Stomach (tissue), 9 donors: ENCODE data around the gene G3BP2. TPM values are rescaled to one million over a fixed set of nuclear protein-coding genes. Genes with fewer than 3 reads are reported as not detected.

ENCODE experiments used
- DNase-seq, 2 donors: peaks; one replicate each; pipeline versions ENCODE4 v3.0.0 to v3.0.0-alpha.2; 2013 to 2019
- H3K27ac ChIP-seq, 5 donors: fragments of 200-600 bp in 4 of 5; sonication (generic) in 4 of 5; one replicate each; pipeline ENCODE4 v1.5.1; 2013 to 2019; ENCODE audit warnings: mild to moderate bottlenecking in 1 of 5, moderate library complexity in 1 of 5
- H3K27me3 ChIP-seq, 3 donors: fragments of 200-600 bp; sonication (generic); one replicate each; pipeline ENCODE4 v1.5.1; 2017 to 2019; ENCODE audit warnings: mixed run types in 1 of 3
- H3K36me3 ChIP-seq, 4 donors: fragments of 200-600 bp; sonication (generic); 1 replicate in 3 of 4; 2 replicates in 1 of 4; pipeline ENCODE4 v1.5.1; 2016 to 2019
- H3K4me1 ChIP-seq, 4 donors: fragments of 200-600 bp; sonication (generic); one replicate each; pipeline ENCODE4 v1.5.1; 2016 to 2019
- H3K4me3 ChIP-seq, 4 donors: fragments of 200-600 bp; sonication (generic) in 3 of 4; one replicate each; pipeline ENCODE4 v1.5.1; 2016 to 2019; ENCODE audit warnings: mild to moderate bottlenecking in 1 of 4
- H3K9me3 ChIP-seq, 4 donors: fragments of 200-600 bp; sonication (generic); one replicate each; pipeline ENCODE4 v1.5.1; 2016 to 2019
- EP300 ChIP-seq: sonication (generic); formaldehyde crosslinking; IDR thresholded peaks from one replicate; pipeline ENCODE4 v1.6.1; 2017; ENCODE audit warnings: antibody characterized with exemption
- POLR2A ChIP-seq, 4 donors: fragments of 450-650 bp; IDR thresholded peaks; one replicate each; pipeline ENCODE4 v1.6.1; 2016; ENCODE audit warnings: antibody characterized with exemption in 4 of 4, control low read depth in 2 of 4, mild to moderate bottlenecking in 1 of 4, moderate library complexity in 1 of 4
- POLR2AphosphoS5 ChIP-seq, 3 donors: sonication (generic); formaldehyde crosslinking; IDR thresholded peaks; one replicate each; pipeline ENCODE4 v1.6.1; 2016; ENCODE audit warnings: antibody characterized with exemption in 3 of 3
- WGBS, 5 donors: extraction: QIAGEN DNeasy Blood & Tissue Kit in 3 of 5; methylation state at CpG; one replicate each; pipeline versions ENCODE4 v1.1.5 to v1.1.7; 2013 to 2018; 5-methylcytosine and 5-hydroxymethylcytosine counted together
- intact Hi-C: fragments of 100-400 bp; cut with DNase I; formaldehyde crosslinking; loops from one replicate; pipeline ENCODE4 v1.15.1; 2023; ENCODE audit warnings: low total_unique reads
- polyA plus RNA-seq, 3 donors: library from polyadenylated mRNA; stranded (reverse); fragments of 200-250 nt; gene quantifications; one replicate each; pipeline ENCODE4 v1.2.3, GENCODE V29; 2013
- total RNA-seq, 5 donors: library from RNA; depleted of rRNA; stranded (reverse); fragments of >200 nt; gene quantifications; one replicate each; pipeline versions ENCODE4 v1.1.0 to v1.2.3, GENCODE V29; 2014 to 2016
- TF ChIP-seq, protein P1 (sequence below), 7 experiments: fragments of 450-650 bp in 4 of 7; fragments of 200-600 bp in 3 of 7; sonication (generic) in 3 of 7; IDR thresholded peaks; one replicate each; pipeline ENCODE4 v1.5.1; 2016 to 2019; ENCODE audit warnings: antibody characterized with exemption in 7 of 7, control low read depth in 2 of 7, mild to moderate bottlenecking in 1 of 7
- donor health status: healthy with polysubstance abuse.
- donor health status: Bipolar disorder and iron deficiency.
- donor health status: healthy.

Gene G3BP2
- total and polyA plus RNA-seq, 8 donors: 15.2 to 183 (median 36.4) TPM

DNA sequence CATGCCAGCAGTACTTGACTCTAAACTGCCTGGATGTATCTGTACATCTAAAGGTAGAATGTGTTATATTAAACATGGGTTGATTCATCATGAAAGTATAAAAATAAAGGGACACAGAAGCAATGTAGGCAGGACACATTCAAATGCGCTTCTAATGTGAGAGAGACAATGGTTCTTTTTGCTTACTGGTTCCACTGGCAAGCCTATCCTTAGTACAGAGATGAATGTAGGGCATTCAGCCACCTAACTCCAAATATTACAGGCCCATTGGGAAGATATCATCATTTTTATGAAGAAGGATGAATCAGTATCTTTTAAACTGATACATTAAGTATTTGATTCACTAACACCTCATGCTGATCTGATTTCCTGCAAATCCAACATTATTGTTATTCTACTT is 60.9 kb downstream of the G3BP2 start:
- DNase-seq: no peak
- no peaks in the 10 kb centered on the region for H3K9me3 ChIP-seq
- no peaks in the 10 kb centered on the region for H3K4me1 ChIP-seq
- WGBS, 5 donors: 95 to 100% (median 97%) methylated on average over 1 of the region's 1 CpG
- no peak for TF ChIP-seq EP300
- TF ChIP-seq POLR2AphosphoS5 (IDR thresholded peaks at IDR 0.05): no peak
- TF ChIP-seq POLR2A (IDR thresholded peaks at IDR 0.05): no peak
- TF ChIP-seq, protein P1, sequence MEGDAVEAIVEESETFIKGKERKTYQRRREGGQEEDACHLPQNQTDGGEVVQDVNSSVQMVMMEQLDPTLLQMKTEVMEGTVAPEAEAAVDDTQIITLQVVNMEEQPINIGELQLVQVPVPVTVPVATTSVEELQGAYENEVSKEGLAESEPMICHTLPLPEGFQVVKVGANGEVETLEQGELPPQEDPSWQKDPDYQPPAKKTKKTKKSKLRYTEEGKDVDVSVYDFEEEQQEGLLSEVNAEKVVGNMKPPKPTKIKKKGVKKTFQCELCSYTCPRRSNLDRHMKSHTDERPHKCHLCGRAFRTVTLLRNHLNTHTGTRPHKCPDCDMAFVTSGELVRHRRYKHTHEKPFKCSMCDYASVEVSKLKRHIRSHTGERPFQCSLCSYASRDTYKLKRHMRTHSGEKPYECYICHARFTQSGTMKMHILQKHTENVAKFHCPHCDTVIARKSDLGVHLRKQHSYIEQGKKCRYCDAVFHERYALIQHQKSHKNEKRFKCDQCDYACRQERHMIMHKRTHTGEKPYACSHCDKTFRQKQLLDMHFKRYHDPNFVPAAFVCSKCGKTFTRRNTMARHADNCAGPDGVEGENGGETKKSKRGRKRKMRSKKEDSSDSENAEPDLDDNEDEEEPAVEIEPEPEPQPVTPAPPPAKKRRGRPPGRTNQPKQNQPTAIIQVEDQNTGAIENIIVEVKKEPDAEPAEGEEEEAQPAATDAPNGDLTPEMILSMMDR (IDR thresholded peaks at IDR 0.05): no peak
- H3K27me3 ChIP-seq: no peaks in the 10 kb centered on the region
- peaks cover 0 to 4% (median 0%) of the 10 kb centered on the region in 4 donors for H3K36me3 ChIP-seq
- H3K27ac ChIP-seq: no peak overlapping the region
- intact Hi-C loops: no loop called here
- H3K4me3 ChIP-seq: no peak overlapping the region

DNA sequence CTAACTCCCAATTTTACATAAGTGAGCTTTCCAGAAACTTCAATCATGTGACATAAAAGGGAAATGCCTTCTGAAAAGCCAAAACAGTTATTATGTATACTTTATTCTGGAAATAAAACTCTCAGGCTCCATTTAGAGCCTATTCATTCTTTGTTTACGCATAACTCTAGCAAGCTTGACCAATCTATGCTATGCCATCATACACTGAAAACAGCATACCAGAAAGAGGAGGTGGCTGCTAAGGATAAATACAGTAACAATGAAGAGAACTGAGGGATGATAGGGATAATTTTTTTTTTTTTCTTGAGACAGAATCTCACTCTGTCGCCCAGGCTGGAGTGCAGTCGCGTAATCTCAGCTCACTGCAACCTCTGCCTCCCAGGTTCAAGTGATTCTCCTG is 67.3 kb downstream of the G3BP2 start:
- no peak for DNase-seq
- TF ChIP-seq POLR2AphosphoS5 (IDR thresholded peaks at IDR 0.05) (no peak), EP300 (no peak), POLR2A (IDR thresholded peaks at IDR 0.05) (no peak)
- TF ChIP-seq, protein P1 (IDR thresholded peaks at IDR 0.05): no peak
- Histone ChIP-seq H3K27ac (no peak overlapping the region), H3K9me3 (no peaks in the 10 kb centered on the region), H3K36me3 (no peaks in the 10 kb centered on the region), H3K27me3 (no peaks in the 10 kb centered on the region), H3K4me3 (no peak overlapping the region), H3K4me1 (no peaks in the 10 kb centered on the region)
- intact Hi-C loops: no loop called here
- WGBS, 5 donors: 86 to 98% (median 90%) methylated on average over 4 of the region's 4 CpGs

DNA sequence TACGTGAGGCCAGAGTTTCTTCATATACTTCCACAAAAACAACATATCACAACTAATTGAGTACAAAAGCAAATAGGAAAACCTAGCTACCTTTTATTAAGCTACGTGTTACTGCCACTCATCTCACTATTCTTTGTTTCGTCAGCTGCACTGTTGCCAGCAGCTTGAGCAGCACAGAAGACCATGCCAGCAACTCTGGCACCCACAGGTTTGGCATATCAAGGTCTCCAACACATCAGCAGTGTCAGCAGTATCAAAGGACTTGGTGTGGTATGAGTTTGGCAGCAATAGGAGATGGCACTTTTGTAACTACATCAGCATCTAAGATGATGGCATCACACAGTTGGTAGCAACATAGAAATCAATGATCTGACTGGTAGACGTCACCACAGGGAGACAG is 73.6 kb downstream of the G3BP2 start:
- no peak overlapping the region for H3K4me3 ChIP-seq
- TF ChIP-seq, protein P1 (IDR thresholded peaks at IDR 0.05): no peak
- no peak for TF ChIP-seq POLR2AphosphoS5 (IDR thresholded peaks at IDR 0.05)
- no peak for TF ChIP-seq POLR2A (IDR thresholded peaks at IDR 0.05)
- TF ChIP-seq EP300: no peak
- peaks cover 0 to 6% (median 0%) of the 10 kb centered on the region in 4 donors for H3K36me3 ChIP-seq
- DNase-seq: no peak
- no peaks in the 10 kb centered on the region for H3K27me3 ChIP-seq
- no peaks in the 10 kb centered on the region for H3K4me1 ChIP-seq
- H3K9me3 ChIP-seq: no peaks in the 10 kb centered on the region
- WGBS, 5 donors: 89 to 95% (median 92%) methylated on average over 4 of the region's 4 CpGs
- no peak overlapping the region for H3K27ac ChIP-seq
- intact Hi-C loops: no loop called here

DNA sequence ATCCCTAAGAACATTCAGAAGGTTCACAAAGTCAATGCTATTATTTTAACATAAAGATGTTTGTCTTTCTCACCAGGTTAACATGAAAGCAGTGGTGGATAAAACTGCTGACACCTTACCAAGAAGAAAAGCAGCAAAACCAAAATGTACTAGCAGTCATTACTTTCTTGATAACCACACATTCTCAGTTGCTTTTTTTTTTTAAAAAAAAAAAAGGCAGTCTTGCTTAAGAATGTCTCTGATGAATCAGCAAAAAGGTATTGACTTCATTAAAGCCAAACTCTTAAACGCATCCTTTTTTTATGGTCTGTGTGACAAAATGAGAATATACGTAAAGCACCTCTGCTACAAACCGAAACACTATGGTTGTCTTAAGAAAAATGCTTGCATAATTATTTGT is 74.8 kb downstream of the G3BP2 start:
- H3K36me3 ChIP-seq: peaks cover 0 to 6% (median 0%) of the 10 kb centered on the region in 4 donors
- 74 to 87% (median 84%) methylated on average over 3 of the region's 3 CpGs for WGBS, 5 donors
- DNase-seq: no peak
- H3K27me3 ChIP-seq: no peaks in the 10 kb centered on the region
- no peak overlapping the region for H3K4me3 ChIP-seq
- intact Hi-C loops: no loop called here
- no peaks in the 10 kb centered on the region for H3K9me3 ChIP-seq
- TF ChIP-seq, protein P1 (IDR thresholded peaks at IDR 0.05): no peak
- no peak for TF ChIP-seq POLR2AphosphoS5 (IDR thresholded peaks at IDR 0.05)
- no peak for TF ChIP-seq EP300
- no peak for TF ChIP-seq POLR2A (IDR thresholded peaks at IDR 0.05)
- H3K27ac ChIP-seq: no peak overlapping the region
- H3K4me1 ChIP-seq: no peaks in the 10 kb centered on the region
